Heart right ventricle (tissue), 16 donors: ENCODE measurements around the gene SLC7A6. TPM values are rescaled to one million over a fixed set of nuclear protein-coding genes. Genes with fewer than 3 reads are reported as not detected.

Experiments
- ATAC-seq, 8 donors: fragments of 200-7000 bp; cut with Tn5 transposase; one replicate each; pipeline ENCODE4 v1.9.1; 2020; ENCODE audit warnings: mild to moderate bottlenecking in 8 of 8, moderate library complexity in 8 of 8, moderate number of reproducible peaks in 1 of 8
- DNase-seq, 2 donors: peaks; one replicate each; pipeline ENCODE4 v3.0.0-alpha.2; 2020
- H3K27ac ChIP-seq, 10 donors: fragments of 200-600 bp; sonication (generic) in 2 of 10; one replicate each; pipeline versions ENCODE4 v1.5.0 to v1.8.0; 2020 to 2022; ENCODE audit warnings: mild to moderate bottlenecking in 3 of 10
- H3K27me3 ChIP-seq, 7 donors: fragments of 200-600 bp; one replicate each; pipeline ENCODE4 v1.8.0; 2021 to 2022; ENCODE audit warnings: mild to moderate bottlenecking in 2 of 7
- H3K36me3 ChIP-seq, 9 donors: fragments of 200-600 bp; sonication (generic) in 1 of 9; one replicate each; pipeline versions ENCODE4 v1.5.0 to v1.8.0; 2020 to 2022; ENCODE audit warnings: mild to moderate bottlenecking in 2 of 9
- H3K4me1 ChIP-seq, 9 donors: fragments of 200-600 bp; sonication (generic) in 1 of 9; one replicate each; pipeline versions ENCODE4 v1.5.0 to v1.8.0; 2020 to 2022; ENCODE audit warnings: mild to moderate bottlenecking in 4 of 9
- H3K4me3 ChIP-seq, 10 donors: fragments of 200-600 bp; sonication (generic) in 2 of 10; one replicate each; pipeline versions ENCODE4 v1.5.0 to v1.8.0; 2020 to 2022; ENCODE audit warnings: mild to moderate bottlenecking in 7 of 10, moderate library complexity in 2 of 10
- H3K9me3 ChIP-seq, 11 donors: fragments of 200-600 bp in 10 of 11; sonication (generic) in 2 of 11; one replicate each; pipeline versions ENCODE4 v1.5.0 to v1.8.0; 2013 to 2022; ENCODE audit warnings: mild to moderate bottlenecking in 2 of 11, control low read depth in 1 of 11, moderate library complexity in 1 of 11
- WGBS, 2 donors: extraction: QIAGEN DNeasy Blood & Tissue Kit; methylation state at CpG; one replicate each; pipeline ENCODE4 v1.1.7; 2013; ENCODE audit warnings: inconsistent platforms in 1 of 2; 5-methylcytosine and 5-hydroxymethylcytosine counted together
- intact Hi-C, 10 donors: fragments of 100-400 bp; cut with DNase I; formaldehyde crosslinking; loops; one replicate each; pipeline versions ENCODE4 v1.11.1 to v1.14.2; 2022
- polyA plus RNA-seq, 2 donors: library from polyadenylated mRNA; stranded (reverse); fragments of 200-250 nt; gene quantifications; one replicate each; pipeline ENCODE4 v1.2.3, GENCODE V29; 2013
- total RNA-seq, 10 donors: library from RNA; stranded (reverse); fragmentation: NEBNext Ultra II Directional in 3 of 10; extraction: Animal tissue kit (Norgen Biotek cat#: 25700) in 3 of 10; gene quantifications; one replicate each; pipeline versions ENCODE4 v1.2.1 to v1.2.4, GENCODE V29; 2021 to 2023
- TF ChIP-seq, protein P1 (sequence below), 9 donors: fragments of 200-600 bp; sonication (generic) in 2 of 9; IDR thresholded peaks; one replicate each; pipeline versions ENCODE4 v1.5.0 to v1.8.0; 2021 to 2022; ENCODE audit warnings: antibody characterized with exemption in 9 of 9, mild to moderate bottlenecking in 5 of 9, moderate library complexity in 1 of 9
- donor health status: Arrhythmogenic right ventricular cardiomyopathy.
- donor health status: ischemic (EF 13 %, LVEDD 7.1; RV severe dilation, severe dysfunction).
- donor health status: healthy with polysubstance abuse.
- donor health status: DM: no; HTN: yes; CAD: no.
- donor health status: DM: no; HTN: no; CAD: no.
- donor health status: ischemic (EF 25% LVEDD 6.9; RV normal size, moderate dysfunction).
- donor health status: ischemic (EF 25% LVEDD 5.7; RV mildly dilated, moderate dysfunction).
- donor health status: healthy.
- donor health status: DM: yes; HTN: yes; CAD: no.
- donor health status: Ischemic cardiomyopathy.
- donor health status: ischemic (EF 35%, LVEDD 5.7; RV mildly dilated, moderate dysfunction).
- donor health status: nonischemic (EF 11% LVEDD 7.7; RV severe dilation, severe dysfunction).
- donor health status: DM: yes; HTN: yes; CAD: no.
- donor health status: PGD.
- donor health status: ischemic (EF 29% LVEDD 5.4; RV normal size, mild dysfunction).
- donor health status: nonischemic (EF 23%, LVEDD 6.1; RV moderate dilation, normal function).

Gene SLC7A6
- total and polyA plus RNA-seq, 12 donors = 22.6 to 85.6 (median 42.4) TPM

DNA sequence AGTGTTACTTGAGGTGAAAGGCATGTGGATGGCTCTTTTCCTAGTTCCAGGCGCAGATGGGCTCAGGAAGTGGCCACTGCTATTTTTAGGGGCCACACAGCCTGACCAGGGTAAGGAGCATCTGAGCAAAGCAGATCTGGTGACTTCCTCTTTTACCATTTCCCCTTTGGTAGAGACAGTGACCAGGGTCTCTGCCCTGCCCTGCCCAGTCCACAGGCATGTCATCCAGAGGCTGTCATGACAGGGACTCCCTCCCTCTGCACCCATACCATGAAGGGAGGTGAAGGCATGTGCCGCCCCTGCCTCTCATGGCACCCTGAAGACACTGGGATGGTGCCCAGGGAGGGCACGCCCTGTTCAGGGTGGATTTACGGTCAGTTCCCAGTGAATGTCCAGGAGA, 16.9 kb upstream of the SLC7A6 start:
- Histone ChIP-seq H3K4me3 (peak overlapping the region in 5 of 10 donors; percentile 5 to 95 (median 77)), H3K4me1 (peaks cover 13 to 76% (median 62%) of the 10 kb centered on the region in 9 donors), H3K27ac (peak overlapping the region; percentile 45 to 95 (median 86)), H3K36me3 (peaks cover 0 to 44% (median 11%) of the 10 kb centered on the region in 9 donors), H3K27me3 (no peaks in the 10 kb centered on the region), H3K9me3 (no peaks in the 10 kb centered on the region)
- intact Hi-C loops = loop anchor here in 1 of 10 donors (10.0 kb wide), 1 partner anchor 267 kb away; no protein-coding TSS in a partner anchor
- DNase-seq (no peak), ATAC-seq (peak in 6 of 8 donors; percentile 0 to 21 (median 6))
- WGBS, 2 donors = 71 to 81% methylated on average over 4 of the region's 4 CpGs
- TF ChIP-seq, protein P1, sequence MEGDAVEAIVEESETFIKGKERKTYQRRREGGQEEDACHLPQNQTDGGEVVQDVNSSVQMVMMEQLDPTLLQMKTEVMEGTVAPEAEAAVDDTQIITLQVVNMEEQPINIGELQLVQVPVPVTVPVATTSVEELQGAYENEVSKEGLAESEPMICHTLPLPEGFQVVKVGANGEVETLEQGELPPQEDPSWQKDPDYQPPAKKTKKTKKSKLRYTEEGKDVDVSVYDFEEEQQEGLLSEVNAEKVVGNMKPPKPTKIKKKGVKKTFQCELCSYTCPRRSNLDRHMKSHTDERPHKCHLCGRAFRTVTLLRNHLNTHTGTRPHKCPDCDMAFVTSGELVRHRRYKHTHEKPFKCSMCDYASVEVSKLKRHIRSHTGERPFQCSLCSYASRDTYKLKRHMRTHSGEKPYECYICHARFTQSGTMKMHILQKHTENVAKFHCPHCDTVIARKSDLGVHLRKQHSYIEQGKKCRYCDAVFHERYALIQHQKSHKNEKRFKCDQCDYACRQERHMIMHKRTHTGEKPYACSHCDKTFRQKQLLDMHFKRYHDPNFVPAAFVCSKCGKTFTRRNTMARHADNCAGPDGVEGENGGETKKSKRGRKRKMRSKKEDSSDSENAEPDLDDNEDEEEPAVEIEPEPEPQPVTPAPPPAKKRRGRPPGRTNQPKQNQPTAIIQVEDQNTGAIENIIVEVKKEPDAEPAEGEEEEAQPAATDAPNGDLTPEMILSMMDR (IDR thresholded peaks at IDR 0.05) = no peak

DNA sequence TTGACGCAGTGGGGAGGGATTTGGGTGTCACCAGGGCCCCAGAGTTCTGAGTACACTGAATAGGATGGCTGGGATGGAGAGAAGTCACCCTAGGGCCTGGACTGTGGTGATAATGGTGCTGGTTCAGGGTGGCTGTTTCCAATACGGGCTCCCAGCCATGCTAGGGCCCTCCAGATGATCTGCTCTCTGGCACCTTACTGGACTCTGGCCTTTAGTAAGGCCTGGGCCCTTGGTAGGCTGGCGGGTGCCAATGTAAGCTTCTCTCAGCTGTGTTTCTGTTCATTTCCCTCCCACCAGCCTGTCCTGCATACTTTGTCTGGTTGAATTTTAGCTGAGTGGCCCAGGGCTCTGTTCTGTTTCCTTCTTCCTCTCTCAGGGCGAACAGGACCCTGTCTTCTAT, 16.4 kb upstream of the SLC7A6 start:
- intact Hi-C loops = loop anchor here in 1 of 10 donors (10.0 kb wide), 1 partner anchor 267 kb away; no protein-coding TSS in a partner anchor
- Histone ChIP-seq H3K4me1 (peaks cover 17 to 82% (median 67%) of the 10 kb centered on the region in 9 donors), H3K27me3 (no peaks in the 10 kb centered on the region), H3K4me3 (peak overlapping the region in 5 of 10 donors; percentile 5 to 95 (median 19)), H3K27ac (peak overlapping the region; percentile 45 to 95 (median 86)), H3K9me3 (no peaks in the 10 kb centered on the region), H3K36me3 (peaks cover 0 to 49% (median 11%) of the 10 kb centered on the region in 9 donors)
- TF ChIP-seq, protein P1 (IDR thresholded peaks at IDR 0.05) = no peak
- WGBS, 2 donors = 74 to 88% methylated on average over 4 of the region's 4 CpGs
- ATAC-seq = peak in 2 of 8 donors; percentile 0 to 10
- no peak for DNase-seq

DNA sequence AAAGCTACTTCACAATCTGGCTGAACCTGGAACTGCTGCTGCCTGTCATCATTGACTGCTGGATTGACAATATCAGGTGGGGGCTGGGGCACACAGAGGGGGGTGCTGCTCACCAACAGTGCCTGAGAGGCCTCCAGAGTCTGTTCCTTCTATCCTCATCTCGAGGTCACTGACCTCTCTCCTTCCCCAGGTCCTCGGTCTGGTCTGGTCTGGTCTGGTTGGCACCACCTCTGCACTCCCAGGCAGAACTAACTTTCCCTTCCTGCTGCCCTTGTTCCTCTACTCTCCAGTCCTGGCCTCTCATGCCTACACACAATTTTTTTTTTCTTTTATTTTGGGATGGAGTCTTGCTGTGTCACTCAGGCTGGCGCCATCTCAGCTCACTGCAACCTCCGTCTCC, 15.0 kb upstream of the SLC7A6 start:
- peak overlapping the region; percentile 7 to 95 (median 86) for H3K27ac ChIP-seq
- peaks cover 18 to 91% (median 74%) of the 10 kb centered on the region in 9 donors for H3K4me1 ChIP-seq
- H3K36me3 ChIP-seq = peaks cover 0 to 63% (median 19%) of the 10 kb centered on the region in 9 donors

DNA sequence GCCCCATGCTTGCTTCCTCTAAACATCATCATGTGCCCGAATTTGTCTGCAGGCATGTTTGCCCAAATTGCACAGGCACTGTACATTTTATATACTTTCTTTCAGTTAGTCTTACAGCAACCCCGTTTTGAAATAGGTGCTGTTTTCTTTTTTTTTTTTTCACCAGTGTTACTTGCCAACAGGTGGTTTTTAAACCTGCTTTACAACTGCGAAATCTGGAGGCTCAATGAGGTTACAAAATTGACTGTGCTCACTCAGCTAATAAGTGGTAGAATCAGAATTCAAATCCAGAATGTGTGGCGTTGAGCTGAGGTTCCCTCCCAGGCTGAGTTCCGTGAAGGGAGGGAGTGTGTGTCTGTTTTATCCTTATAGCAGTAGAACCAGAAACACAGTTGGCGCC, 13.4 kb upstream of the SLC7A6 start:
- TF ChIP-seq, protein P1 (IDR thresholded peaks at IDR 0.05) = no peak
- DNase-seq (no peak), ATAC-seq (no peak)
- no peaks in the 10 kb centered on the region for H3K27me3 ChIP-seq
- no peak overlapping the region for H3K4me3 ChIP-seq
- peaks cover 17 to 97% (median 72%) of the 10 kb centered on the region in 9 donors for H3K4me1 ChIP-seq
- intact Hi-C loops = loop anchor here in 1 of 10 donors (10.0 kb wide), 1 partner anchor 264 kb away; no protein-coding TSS in a partner anchor
- H3K27ac ChIP-seq = peak overlapping the region; percentile 67 to 95 (median 87)
- peaks cover 0 to 79% (median 32%) of the 10 kb centered on the region in 9 donors for H3K36me3 ChIP-seq
- WGBS, 2 donors = 80 to 84% methylated on average over 6 of the region's 6 CpGs
- H3K9me3 ChIP-seq = no peaks in the 10 kb centered on the region

More for the DNA sequence above, 15.0 kb upstream of the SLC7A6 start:
- Histone ChIP-seq H3K9me3 (no peaks in the 10 kb centered on the region), H3K27me3 (no peaks in the 10 kb centered on the region), H3K4me3 (no peak overlapping the region)
- intact Hi-C loops = loop anchor here in 1 of 10 donors (10.0 kb wide), 1 partner anchor 265 kb away; no protein-coding TSS in a partner anchor
- DNase-seq (no peak), ATAC-seq (no peak)
- 76 to 78% methylated on average over 4 of the region's 4 CpGs for WGBS, 2 donors
- TF ChIP-seq, protein P1 (IDR thresholded peaks at IDR 0.05) = no peak
